HG03039 (cell line): ENCODE data around the gene HECTD4.
"Not testable (repeated sequence)": the region's sequence is repeated elsewhere in the genome, so short reads cannot be mapped to it uniquely, and the experiment has no call there.

Source experiments
- ATAC-seq: cut with Tn5 transposase; IDR thresholded peaks from one replicate; pipeline ENCODE4 v1.9.1; 2021; ENCODE audit warnings: mild to moderate bottlenecking, moderate library complexity; ENCODE audit not compliant: unreplicated experiment

Gene HECTD4

GRCh38 chr12:112406519-112407488 is 24.6 kb upstream of the HECTD4 start:
- no peak for ATAC-seq

- no peak for ATAC-seq
Observed at GRCh38 chr12:112401903-112402498, 19.8 kb upstream of the HECTD4 start.

- ATAC-seq = no peak
Observed at GRCh38 chr12:112401054-112401453, 18.8 kb upstream of the HECTD4 start.

- no peak for ATAC-seq
Observed at GRCh38 chr12:112393328-112393727, 11.1 kb upstream of the HECTD4 start.

GRCh38 chr12:112389922-112390654 is 7.9 kb upstream of the HECTD4 start:
- ATAC-seq = not testable (repeated sequence)

- ATAC-seq = no peak
Observed at GRCh38 chr12:112389228-112389627, 7.0 kb upstream of the HECTD4 start.

- ATAC-seq = no peak
Observed at GRCh38 chr12:112386726-112387125, 4.5 kb upstream of the HECTD4 start.

- ATAC-seq = no peak
Observed at GRCh38 chr12:112382866-112383265, 635 bp upstream of the HECTD4 start.

- ATAC-seq = peak; percentile 34
Observed at GRCh38 chr12:112381406-112381882, 787 bp downstream of the HECTD4 start.

- no peak for ATAC-seq
Observed at GRCh38 chr12:112380663-112381405, 1.4 kb downstream of the HECTD4 start.

GRCh38 chr12:112375105-112375504 is 7.1 kb downstream of the HECTD4 start:
- no peak for ATAC-seq

GRCh38 chr12:112374166-112374740 is 8.0 kb downstream of the HECTD4 start:
- no peak for ATAC-seq

- no peak for ATAC-seq
Observed at GRCh38 chr12:112370868-112371510, 11.2 kb downstream of the HECTD4 start.

GRCh38 chr12:112370199-112370598 is 12.0 kb downstream of the HECTD4 start:
- ATAC-seq = no peak

- ATAC-seq = no peak
Observed at GRCh38 chr12:112368856-112369255, 13.4 kb downstream of the HECTD4 start.

- no peak for ATAC-seq
Observed at GRCh38 chr12:112367965-112368364, 14.3 kb downstream of the HECTD4 start.

- ATAC-seq = no peak
Observed at GRCh38 chr12:112362310-112362709, 19.9 kb downstream of the HECTD4 start.

GRCh38 chr12:112361271-112361670 is 21.0 kb downstream of the HECTD4 start:
- ATAC-seq = no peak

GRCh38 chr12:112359290-112359689 is 22.9 kb downstream of the HECTD4 start:
- ATAC-seq = no peak

GRCh38 chr12:112357214-112357613 is 25.0 kb downstream of the HECTD4 start:
- ATAC-seq = no peak
